HepG2 (cell line): ENCODE measurements around the gene TBC1D20. TPM values are rescaled to one million over a fixed set of nuclear protein-coding genes. Genes with fewer than 3 reads are reported as not detected.

Experiments used
- ATAC-seq: fragments of 200-7000 bp; cut with Tn5 transposase; 3 replicates; pipeline ENCODE4 v1.9.1; 2020; ENCODE audit warnings: mild to moderate bottlenecking, moderate library complexity
- BruUV-seq: library from RNA; stranded (reverse); fragments of 400-500 nt; replicated peaks from 2 replicates; lab custom pipeline; 2021; lab: Mats Ljungman, UMichigan
- CTCF ChIA-PET: fragments of 300-600 bp; formaldehyde crosslinking; extraction: SDS; loops from one replicate; lab custom pipeline; 2021; ENCODE audit warnings: low total read pairs, inconsistent platforms, low intra/inter-chr PET ratio; lab: Yijun Ruan, JAX
- POLR2A ChIA-PET: fragments of 350-600 bp; sonication (Branson Sonifier 250); formaldehyde crosslinking; loops from one replicate; lab custom pipeline; 2020; ENCODE audit warnings: antibody characterized with exemption, inconsistent platforms; lab: Yijun Ruan, JAX
- DNase-seq: peaks from one replicate; pipeline ENCODE4 v3.0.0-alpha.2; 2015; ENCODE audit warnings: low spot score
- FAIRE-seq: peaks from 3 replicates; lab custom pipeline; 2011; peaks lifted over from hg19 to GRCh38; lab: Jason Lieb, UNC
- H2AFZ ChIP-seq: one replicate; pipeline ENCODE4 v1.6.1; 2011; ENCODE audit warnings: low read length, inconsistent platforms
- H3K27ac ChIP-seq: fragments of 300-600 bp; 3 replicates; pipeline ENCODE4 v1.8.0; 2011; ENCODE audit warnings: mixed run types, mild to moderate bottlenecking, mixed read lengths, low read length, inconsistent platforms; ENCODE audit not compliant: insufficient read depth; ENCODE audit errors: extremely low read length
- H3K27me3 ChIP-seq, 2 experiments: fragments of 200-600 bp in 1 of 2; 2 replicates in 1 of 2; 3 replicates in 1 of 2; pipeline versions ENCODE4 v1.6.0 to v1.8.0; 2011; ENCODE audit warnings: low read length in 2 of 2, mild to moderate bottlenecking in 2 of 2, moderate library complexity in 2 of 2, inconsistent platforms in 1 of 2; ENCODE audit not compliant: insufficient read depth in 2 of 2, control insufficient read depth in 1 of 2
- H3K36me3 ChIP-seq, 2 experiments: fragments of 200-600 bp in 1 of 2; replicated peaks in 1 of 2; 2 replicates in 1 of 2; 3 replicates in 1 of 2; pipeline versions ENCODE4 v1.5.1 to v1.8.0; 2011; ENCODE audit warnings: low read length in 2 of 2, inconsistent platforms in 1 of 2; ENCODE audit not compliant: insufficient read depth in 2 of 2, control insufficient read depth in 1 of 2
- H3K4me1 ChIP-seq: 2 replicates; pipeline ENCODE4 v1.5.1; 2012; ENCODE audit warnings: low read length, inconsistent platforms; ENCODE audit not compliant: insufficient read depth
- H3K4me2 ChIP-seq: 2 replicates; pipeline ENCODE4 v1.6.0; 2011; ENCODE audit warnings: low read depth, low read length, inconsistent platforms
- H3K4me3 ChIP-seq, 3 experiments: fragments of 200-600 bp in 1 of 3; sonication (generic), shearing (Covaris generic) in 1 of 3; replicated peaks in 1 of 3; 2 replicates each; pipeline ENCODE4 v1.5.1; 2011 to 2016; ENCODE audit warnings: low read length in 3 of 3, inconsistent platforms in 2 of 3, low read depth in 2 of 3, mild to moderate bottlenecking in 2 of 3, control low read depth in 1 of 3, mixed read lengths in 1 of 3; ENCODE audit not compliant: insufficient read depth in 1 of 3
- H3K79me2 ChIP-seq: one replicate; pipeline ENCODE4 v1.6.1; 2011; ENCODE audit warnings: low read length, inconsistent platforms; ENCODE audit not compliant: insufficient read depth
- H3K9ac ChIP-seq: 2 replicates; pipeline ENCODE4 v1.6.0; 2011; ENCODE audit warnings: mild to moderate bottlenecking, low read depth, low read length, inconsistent platforms; ENCODE audit not compliant: insufficient read depth
- H3K9me3 ChIP-seq: 2 replicates; pipeline ENCODE4 v1.5.1; 2012; ENCODE audit warnings: mild to moderate bottlenecking, low read length
- H4K20me1 ChIP-seq: 2 replicates; pipeline ENCODE4 v1.6.0; 2011; ENCODE audit warnings: inconsistent platforms, mild to moderate bottlenecking, low read length, moderate library complexity; ENCODE audit not compliant: insufficient read depth
- MNT ChIP-seq: fragments of 450-650 bp; IDR thresholded peaks from 2 replicates; pipeline ENCODE4 v1.6.1; 2016
- SMARCC2 ChIP-seq: fragments of 450-650 bp; IDR thresholded peaks from 2 replicates; pipeline ENCODE4 v1.6.1; 2017; ENCODE audit warnings: antibody characterized with exemption, mild to moderate bottlenecking
- TBX3 ChIP-seq: fragments of 450-650 bp; IDR thresholded peaks from 2 replicates; pipeline ENCODE4 v1.6.1; 2017; ENCODE audit warnings: antibody characterized with exemption, mild to moderate bottlenecking, inconsistent platforms, borderline replicate concordance
- THRA ChIP-seq: sonication (generic); formaldehyde crosslinking; IDR thresholded peaks from 2 replicates; pipeline ENCODE4 v1.4.0; 2020; ENCODE audit warnings: missing genetic modification reagents, borderline replicate concordance
- TOPORS ChIP-seq: sonication (generic); formaldehyde crosslinking; IDR thresholded peaks from 2 replicates; pipeline ENCODE4 v1.8.0; 2023; ENCODE audit warnings: mild to moderate bottlenecking, missing genetic modification reagents
- ZNF296 ChIP-seq: sonication (generic); formaldehyde crosslinking; conservative IDR thresholded peaks from 2 replicates; pipeline ENCODE4 v1.5.0; 2020; ENCODE audit warnings: mild to moderate bottlenecking, missing genetic modification reagents
- ZNF407 ChIP-seq: sonication (generic); formaldehyde crosslinking; IDR thresholded peaks from one replicate; pipeline ENCODE4 v1.5.1; 2020; ENCODE audit warnings: mild to moderate bottlenecking, missing genetic modification reagents; ENCODE audit errors: not compliant biosample characterization
- ZNF780A ChIP-seq: sonication (generic); formaldehyde crosslinking; IDR thresholded peaks from 2 replicates; pipeline ENCODE4 v1.8.0; 2022; ENCODE audit warnings: mild to moderate bottlenecking, missing genetic modification reagents, moderate library complexity
- ZNF850 ChIP-seq: sonication (generic); formaldehyde crosslinking; conservative IDR thresholded peaks from 2 replicates; pipeline ENCODE4 v1.9.0; 2021; ENCODE audit warnings: mild to moderate bottlenecking, missing genetic modification reagents
- ZSCAN29 ChIP-seq: sonication (generic); formaldehyde crosslinking; conservative IDR thresholded peaks from 2 replicates; pipeline ENCODE4 v1.4.0; 2020; ENCODE audit warnings: mild to moderate bottlenecking, missing genetic modification reagents
- ZSCAN5A ChIP-seq: sonication (generic); formaldehyde crosslinking; IDR thresholded peaks from 2 replicates; pipeline ENCODE4 v1.8.0; 2022; ENCODE audit warnings: mild to moderate bottlenecking, missing genetic modification reagents, borderline replicate concordance
- WGBS: methylation state at CpG from one replicate; pipeline ENCODE4 v1.1.6; 2017; ENCODE audit warnings: low lambda C conversion rate; 5-methylcytosine and 5-hydroxymethylcytosine counted together
- in situ Hi-C: cut with HindIII; loops from 2 replicates; pipeline ENCODE4 v1.10.0; 2017; ENCODE audit warnings: low pct_unique_long_range_greater_than_20kb; ENCODE audit not compliant: extremely low pct_ligation_motif_present
- intact Hi-C: fragments of 100-400 bp; cut with micrococcal nuclease; formaldehyde crosslinking; loops from one replicate; pipeline ENCODE4 v1.10.0; 2022; ENCODE audit not compliant: unreplicated experiment
- polyA plus RNA-seq, 8 experiments: library from polyadenylated mRNA; depleted of rRNA in 3 of 8; stranded (reverse) in 7 of 8; unstranded in 1 of 8; fragments of >200 nt; fragmentation: Illumina TruSeq in 4 of 8; extraction: Trizol in 4 of 8; gene quantifications; 2 replicates each; pipeline versions ENCODE4 v1.2.1 to v1.2.3, GENCODE V29; 2011 to 2016; ENCODE audit warnings: low read depth in 4 of 8, missing spikeins in 1 of 8, mixed read lengths in 1 of 8; ENCODE audit not compliant: insufficient read depth in 1 of 8
- total RNA-seq, 5 experiments: library from RNA; depleted of rRNA; stranded (reverse); fragments of >200 nt; fragmentation: Illumina TruSeq; extraction: Trizol; gene quantifications; 2 replicates each; pipeline ENCODE4 v1.2.3, GENCODE V29; 2016; ENCODE audit warnings: low read depth in 1 of 5

TBC1D20 gene
- total and polyA plus RNA-seq, 2 of the 13 experiments (the other 11 are each of a cell fraction or from before 2014, with no cell fraction given) = 36.6 to 47.1 TPM

GRCh38 chr20:478949-479429, 16.7 kb upstream of the TBC1D20 start:
- 66% methylated on average over 3 of the region's 3 CpGs for WGBS
- intact Hi-C loops (loop anchor here (1.0 to 5.0 kb wide), 4 partner anchors 17 to 125 kb away; partner anchors contain the start of gene TBC1D20), in situ Hi-C loops (no loop called here)
- Histone ChIP-seq H3K79me2 (no peaks in the 10 kb centered on the region), H3K4me3 (no peak overlapping the region), H3K4me2 (no peak overlapping the region), H3K36me3 (peaks cover 24 to 46% of the 10 kb centered on the region in 2 experiments), H3K4me1 (peaks cover 56% of the 10 kb centered on the region), H3K27me3 (no peaks in the 10 kb centered on the region), H4K20me1 (no peaks in the 10 kb centered on the region), H3K9me3 (no peaks in the 10 kb centered on the region), H3K27ac (no peak overlapping the region), H2AFZ (no peak overlapping the region), H3K9ac (no peak overlapping the region)
- peak; percentile 84 for DNase-seq
- FAIRE-seq = peak; percentile 63
- ChIA-PET POLR2A (interaction anchor here (0.9 to 3.3 kb wide), 7 partner anchors 18 to 125 kb away, joined by 3 to 14 read pairs (median 5); partner anchors contain the start of genes RBCK1 and TRIB3), CTCF (interaction anchor here (1.2 to 3.0 kb wide), 5 partner anchors 16 to 125 kb away, joined by 3 to 24 read pairs (median 5); no protein-coding TSS in a partner anchor)
- BruUV-seq = no TSS peak
- peak; percentile 60 for ATAC-seq
- TF ChIP-seq ZSCAN29 (CRISPR knock-in tag) (no peak), ZNF780A (no peak), ZNF407 (CRISPR knock-in tag) (no peak), TBX3 (no peak), THRA (peak; percentile 38; the same call in 1 of the 2 replicates), TOPORS (CRISPR knock-in tag) (0 out of 2 replicates have a peak, but pooled peaks have one; percentile 38), ZSCAN5A (CRISPR knock-in tag) (no peak), ZNF296 (CRISPR knock-in tag) (no peak), MNT (no peak), SMARCC2 (no peak), ZNF850 (CRISPR knock-in tag) (no peak)
